ENCODE data around the gene EXOC3L1. TPM values are rescaled to one million over a fixed set of nuclear protein-coding genes. Genes with fewer than 3 reads are reported as not detected.
A peak's percentile ranks its signal among the peaks of the same experiment; 100 is the strongest.

Gene EXOC3L1
- total RNA-seq, 1 experiment from 2014 or later = 4.0 TPM

DNA sequence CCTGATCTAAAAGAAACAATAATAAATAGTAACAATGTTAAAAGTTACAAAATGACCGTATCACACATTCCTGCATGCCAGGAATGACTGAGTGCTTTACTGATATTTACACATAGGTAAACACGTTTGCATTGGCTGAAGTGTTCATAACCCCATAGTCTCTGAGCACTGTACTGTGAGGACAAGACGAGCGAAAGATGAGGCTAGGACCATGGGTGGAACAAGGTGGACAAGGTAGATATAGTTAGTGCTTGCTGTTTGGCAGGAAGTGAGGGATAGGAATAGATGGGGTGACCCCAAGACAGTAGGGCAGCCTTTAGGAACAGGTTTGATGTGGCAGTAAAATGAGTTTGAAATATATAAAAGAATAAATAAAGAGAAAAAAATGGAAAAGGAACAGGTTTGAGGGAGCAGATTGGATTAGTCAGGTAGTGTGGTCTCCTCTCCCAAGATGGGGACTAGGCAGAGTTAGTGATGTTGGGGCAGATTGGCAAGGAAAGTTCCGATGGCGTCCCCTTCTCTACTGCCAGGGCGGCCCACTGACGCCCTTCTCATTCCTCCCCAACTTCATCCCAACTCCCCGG, 1.6 kb upstream of the EXOC3L1 start:
- TF ChIP-seq KAT7 (CRISPR knock-in tag; IDR thresholded peaks at IDR 0.05; ENCODE audit: borderline replicate concordance) (no peak), TEAD1 (CRISPR knock-in tag; IDR thresholded peaks at IDR 0.05) (no peak)
- ATAC-seq (no peak), DNase-seq (ENCODE audit: low spot score) (no peak)
- Mint-ChIP-seq H3K27ac (no peak overlapping the region), H3K36me3 (peaks cover 29% of the 10 kb centered on the region), H3K4me3 (peak overlapping the region; percentile 87), H3K4me1 (peaks cover 29% of the 10 kb centered on the region), H3K27me3 (ENCODE audit: low read depth) (peaks cover 5% of the 10 kb centered on the region), H3K9me3 (no peaks in the 10 kb centered on the region)
- POLR2A ChIA-PET = no interaction called here
- CTCF ChIA-PET = interaction anchor here (1.2 kb wide), 1 partner anchor 230 kb away, joined by 5 read pairs; the partner anchor contains the start of gene CES3

DNA sequence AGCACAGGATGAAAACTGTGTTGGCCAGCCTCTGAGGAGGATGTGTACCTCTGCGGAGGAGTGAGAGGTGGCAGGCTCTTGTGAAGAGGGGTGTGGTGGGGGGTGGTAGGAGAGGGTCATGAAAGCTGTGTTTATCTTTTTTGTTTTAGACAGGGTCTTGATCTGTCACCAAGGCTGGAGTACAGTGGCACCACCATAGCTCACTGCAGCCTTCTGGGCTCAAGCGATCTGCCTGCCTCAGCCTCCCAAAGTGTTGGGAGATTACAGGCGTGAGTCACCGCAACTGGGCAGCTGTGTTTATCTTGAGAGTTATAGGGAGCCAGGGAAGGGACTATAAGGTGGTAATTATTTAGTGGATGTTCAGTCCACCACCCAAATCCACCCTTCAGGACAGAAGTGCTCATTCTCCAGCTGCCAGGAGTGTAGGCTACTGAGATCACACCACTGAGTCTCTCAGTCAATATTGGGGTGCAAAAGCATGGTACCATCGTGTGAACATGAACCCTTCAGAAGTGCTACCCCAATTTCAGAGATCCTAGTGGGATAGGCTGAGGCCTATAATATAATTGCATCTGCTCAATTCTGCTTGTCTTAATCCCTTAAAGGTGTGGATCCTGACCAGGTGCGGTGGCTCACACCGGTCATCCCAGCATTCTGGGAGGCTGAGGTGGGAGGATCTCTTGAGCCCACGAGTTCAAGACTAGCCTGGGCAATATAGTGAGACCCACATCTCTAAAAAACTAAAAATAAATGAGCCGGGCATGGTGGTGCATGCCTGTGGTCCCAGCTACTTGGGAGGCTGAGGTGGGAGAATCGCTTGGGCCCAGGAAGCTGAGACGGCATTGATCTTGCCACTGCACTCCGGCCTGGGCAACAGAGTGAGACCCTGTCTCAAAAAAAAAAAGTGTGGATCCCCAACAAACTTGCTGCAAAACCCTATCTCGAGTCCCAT, 788 bp upstream of the EXOC3L1 start:
- Mint-ChIP-seq H3K36me3 (peaks cover 21% of the 10 kb centered on the region), H3K4me3 (no peak overlapping the region), H3K27ac (no peak overlapping the region), H3K27me3 (ENCODE audit: low read depth) (peaks cover 13% of the 10 kb centered on the region), H3K9me3 (no peaks in the 10 kb centered on the region), H3K4me1 (peaks cover 32% of the 10 kb centered on the region)
- CTCF ChIA-PET = interaction anchor here (0.7 to 1.9 kb wide), 10 partner anchors 9 to 241 kb away, joined by 3 to 8 read pairs (median 4); partner anchors contain the start of genes CES3 and NOL3
- POLR2A ChIA-PET = interaction anchor here (1.2 kb wide), 1 partner anchor 36 kb away, joined by 5 read pairs; the partner anchor contains the start of gene TMEM208
- TF ChIP-seq, protein P1, sequence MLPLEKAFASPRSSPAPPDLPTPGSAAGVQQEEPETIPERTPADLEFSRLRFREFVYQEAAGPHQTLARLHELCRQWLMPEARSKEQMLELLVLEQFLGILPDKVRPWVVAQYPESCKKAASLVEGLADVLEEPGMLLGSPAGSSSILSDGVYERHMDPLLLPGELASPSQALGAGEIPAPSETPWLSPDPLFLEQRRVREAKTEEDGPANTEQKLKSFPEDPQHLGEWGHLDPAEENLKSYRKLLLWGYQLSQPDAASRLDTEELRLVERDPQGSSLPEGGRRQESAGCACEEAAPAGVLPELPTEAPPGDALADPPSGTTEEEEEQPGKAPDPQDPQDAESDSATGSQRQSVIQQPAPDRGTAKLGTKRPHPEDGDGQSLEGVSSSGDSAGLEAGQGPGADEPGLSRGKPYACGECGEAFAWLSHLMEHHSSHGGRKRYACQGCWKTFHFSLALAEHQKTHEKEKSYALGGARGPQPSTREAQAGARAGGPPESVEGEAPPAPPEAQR (CRISPR knock-in tag; IDR thresholded peaks at IDR 0.05) = no peak
- TF ChIP-seq NR3C1 (CRISPR knock-in tag; conservative IDR thresholded peaks at IDR 0.05; ENCODE audit: low read depth) = no peak
- ATAC-seq (no peak), DNase-seq (ENCODE audit: low spot score) (no peak)

DNA sequence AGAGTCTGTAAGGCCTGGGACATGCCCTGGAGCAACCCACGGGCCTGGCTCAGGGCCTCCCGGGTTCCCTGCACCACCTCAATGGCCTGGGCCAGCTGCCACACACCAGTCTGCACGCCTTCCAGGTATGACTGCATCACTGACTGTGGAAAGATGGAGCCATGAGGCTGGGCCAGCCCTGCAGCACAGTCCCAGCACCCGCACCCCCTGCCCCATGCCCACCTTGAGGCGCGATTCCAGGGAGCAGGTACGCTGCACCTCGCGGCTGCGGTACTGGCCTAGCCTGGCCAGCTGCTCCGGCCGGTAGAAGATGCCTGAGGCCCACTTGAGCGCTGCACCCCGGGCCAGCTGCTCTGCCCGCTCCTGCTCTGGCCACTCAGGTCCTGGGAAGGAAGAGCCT, 1.1 kb downstream of the EXOC3L1 start:
- ChIA-PET CTCF (interaction anchor here (1.7 to 1.8 kb wide), 2 partner anchors 10 to 34 kb away, joined by 8 to 9 read pairs; partner anchors contain the start of gene ELMO3), POLR2A (no interaction called here)
- Mint-ChIP-seq H3K4me1 (peaks cover 40% of the 10 kb centered on the region), H3K36me3 (peaks cover 5% of the 10 kb centered on the region; the same call in 1 of the 2 replicates), H3K27ac (no peak overlapping the region), H3K27me3 (ENCODE audit: low read depth) (peaks cover 29% of the 10 kb centered on the region), H3K9me3 (no peaks in the 10 kb centered on the region), H3K4me3 (no peak overlapping the region)
- DNase-seq (ENCODE audit: low spot score) = peak; percentile 9
- no peak for TF ChIP-seq SOX15 (CRISPR knock-in tag; IDR thresholded peaks at IDR 0.05)
- TF ChIP-seq, protein P2, sequence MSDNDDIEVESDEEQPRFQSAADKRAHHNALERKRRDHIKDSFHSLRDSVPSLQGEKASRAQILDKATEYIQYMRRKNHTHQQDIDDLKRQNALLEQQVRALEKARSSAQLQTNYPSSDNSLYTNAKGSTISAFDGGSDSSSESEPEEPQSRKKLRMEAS (CRISPR knock-in tag; IDR thresholded peaks at IDR 0.05) = no peak
- no peak for TF ChIP-seq KAT7 (CRISPR knock-in tag; IDR thresholded peaks at IDR 0.05; ENCODE audit: borderline replicate concordance)
- no peak for TF ChIP-seq NR3C1 (CRISPR knock-in tag; conservative IDR thresholded peaks at IDR 0.05; ENCODE audit: low read depth)
- no peak for ATAC-seq

DNA sequence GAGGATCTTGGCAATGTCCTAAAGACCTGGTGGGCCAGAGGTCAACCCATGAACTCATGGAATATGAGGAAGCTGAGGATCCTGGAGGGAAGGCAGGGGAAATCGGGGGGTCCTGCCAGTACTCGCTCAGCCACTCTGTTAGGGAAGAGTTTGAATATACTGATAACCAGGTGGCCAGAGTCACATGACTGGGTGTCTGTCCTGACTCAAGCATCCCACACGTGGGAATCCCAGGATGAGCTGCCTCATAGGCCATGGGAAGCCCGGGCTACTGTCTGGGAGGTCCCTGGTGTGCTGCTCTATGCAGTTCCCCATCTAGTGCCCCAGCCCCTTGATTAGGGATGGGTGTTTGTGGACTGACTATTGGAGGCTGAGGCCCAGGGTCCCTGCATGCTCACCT, 1.6 kb downstream of the EXOC3L1 start:
- no peak overlapping the region for H3K27ac Mint-ChIP-seq
- ChIA-PET POLR2A (no interaction called here), CTCF (no interaction called here)
- H3K4me1 Mint-ChIP-seq = peaks cover 37% of the 10 kb centered on the region
- DNase-seq (ENCODE audit: low spot score) = no peak
- H3K4me3 Mint-ChIP-seq = no peak overlapping the region
- no peaks in the 10 kb centered on the region for H3K9me3 Mint-ChIP-seq
- peaks cover 5% of the 10 kb centered on the region; the same call in 1 of the 2 replicates for H3K36me3 Mint-ChIP-seq
- ATAC-seq = no peak
- peaks cover 29% of the 10 kb centered on the region for H3K27me3 Mint-ChIP-seq (ENCODE audit: low read depth)
- no peak for TF ChIP-seq ZNF263 (CRISPR knock-in tag; IDR thresholded peaks at IDR 0.05; ENCODE audit: low read depth)
- no peak for TF ChIP-seq ZNF219 (CRISPR knock-in tag; IDR thresholded peaks at IDR 0.05; ENCODE audit: borderline replicate concordance)
- TF ChIP-seq, protein P3, sequence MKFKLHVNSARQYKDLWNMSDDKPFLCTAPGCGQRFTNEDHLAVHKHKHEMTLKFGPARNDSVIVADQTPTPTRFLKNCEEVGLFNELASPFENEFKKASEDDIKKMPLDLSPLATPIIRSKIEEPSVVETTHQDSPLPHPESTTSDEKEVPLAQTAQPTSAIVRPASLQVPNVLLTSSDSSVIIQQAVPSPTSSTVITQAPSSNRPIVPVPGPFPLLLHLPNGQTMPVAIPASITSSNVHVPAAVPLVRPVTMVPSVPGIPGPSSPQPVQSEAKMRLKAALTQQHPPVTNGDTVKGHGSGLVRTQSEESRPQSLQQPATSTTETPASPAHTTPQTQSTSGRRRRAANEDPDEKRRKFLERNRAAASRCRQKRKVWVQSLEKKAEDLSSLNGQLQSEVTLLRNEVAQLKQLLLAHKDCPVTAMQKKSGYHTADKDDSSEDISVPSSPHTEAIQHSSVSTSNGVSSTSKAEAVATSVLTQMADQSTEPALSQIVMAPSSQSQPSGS (CRISPR knock-in tag; IDR thresholded peaks at IDR 0.05; ENCODE audit: borderline replicate concordance, low read depth) = no peak
- TF ChIP-seq, protein P4, sequence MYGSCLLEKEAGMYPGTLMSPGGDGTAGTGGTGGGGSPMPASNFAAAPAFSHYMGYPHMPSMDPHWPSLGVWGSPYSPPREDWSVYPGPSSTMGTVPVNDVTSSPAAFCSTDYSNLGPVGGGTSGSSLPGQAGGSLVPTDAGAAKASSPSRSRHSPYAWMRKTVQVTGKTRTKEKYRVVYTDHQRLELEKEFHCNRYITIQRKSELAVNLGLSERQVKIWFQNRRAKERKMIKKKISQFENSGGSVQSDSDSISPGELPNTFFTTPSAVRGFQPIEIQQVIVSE (CRISPR knock-in tag; IDR thresholded peaks at IDR 0.05; ENCODE audit: borderline replicate concordance) = no peak
- TF ChIP-seq, protein P5, sequence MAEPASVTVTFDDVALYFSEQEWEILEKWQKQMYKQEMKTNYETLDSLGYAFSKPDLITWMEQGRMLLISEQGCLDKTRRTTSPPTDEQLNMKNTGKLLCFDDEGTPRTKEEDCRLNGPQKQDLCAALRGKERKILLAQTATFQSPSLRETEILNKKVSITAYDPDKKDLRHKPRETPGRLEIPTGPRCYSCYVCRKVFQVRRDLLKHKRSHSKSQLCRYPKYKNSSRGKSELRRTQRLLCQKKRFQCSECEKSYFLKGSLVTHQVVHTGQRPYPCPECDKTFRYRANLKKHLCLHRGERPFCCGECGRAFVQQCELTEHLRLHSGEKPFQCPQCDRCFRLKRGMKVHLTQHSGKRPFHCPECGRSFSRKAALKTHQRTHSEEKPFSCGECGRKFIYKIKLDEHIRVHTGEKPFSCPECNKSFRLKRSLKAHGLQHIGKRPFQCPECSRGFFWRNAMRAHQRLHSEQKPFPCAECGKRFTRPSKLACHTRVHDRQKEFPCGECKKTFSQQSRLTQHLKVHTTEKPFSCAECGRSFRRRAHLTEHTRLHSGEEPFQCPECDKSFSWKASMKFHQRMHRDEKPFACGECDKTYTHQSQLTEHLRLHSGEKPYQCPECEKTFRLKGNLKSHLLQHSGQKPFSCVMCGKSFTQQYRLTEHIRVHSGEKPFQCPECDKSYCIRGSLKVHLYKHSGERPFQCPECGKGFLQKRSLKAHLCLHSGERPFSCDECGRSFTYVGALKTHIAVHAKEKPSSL (CRISPR knock-in tag; conservative IDR thresholded peaks at IDR 0.05) = no peak
- TF ChIP-seq, protein P6, sequence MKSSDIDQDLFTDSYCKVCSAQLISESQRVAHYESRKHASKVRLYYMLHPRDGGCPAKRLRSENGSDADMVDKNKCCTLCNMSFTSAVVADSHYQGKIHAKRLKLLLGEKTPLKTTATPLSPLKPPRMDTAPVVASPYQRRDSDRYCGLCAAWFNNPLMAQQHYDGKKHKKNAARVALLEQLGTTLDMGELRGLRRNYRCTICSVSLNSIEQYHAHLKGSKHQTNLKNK (CRISPR knock-in tag; IDR thresholded peaks at IDR 0.05) = no peak
- no peak for TF ChIP-seq ZNF232 (CRISPR knock-in tag; IDR thresholded peaks at IDR 0.05)
- TF ChIP-seq ZBTB21 (CRISPR knock-in tag; IDR thresholded peaks at IDR 0.05; ENCODE audit: borderline replicate concordance) = no peak
